Upper lobe of left lung (tissue), 6 donors: Measurements from ENCODE around the gene IRF4. TPM values are rescaled to one million over a fixed set of nuclear protein-coding genes. Genes with fewer than 3 reads are reported as not detected.
A peak's percentile ranks its signal among the peaks of the same experiment; 100 is the strongest.

Experiments used
- ATAC-seq, 2 donors: fragments of 200-7000 bp; cut with Tn5 transposase; one replicate each; pipeline ENCODE4 v1.9.1; 2022; ENCODE audit warnings: mild to moderate bottlenecking in 2 of 2, moderate library complexity in 2 of 2; ENCODE audit not compliant: low FRiP score in 2 of 2
- DNase-seq, 2 donors: peaks; one replicate each; pipeline ENCODE4 v3.0.0-alpha.2; 2019 to 2020
- H3K27ac ChIP-seq, 4 donors: fragments of 200-600 bp; sonication (generic); one replicate each; pipeline ENCODE4 v1.5.1; 2016 to 2019
- H3K27me3 ChIP-seq, 4 donors: fragments of 200-600 bp; sonication (generic); one replicate each; pipeline ENCODE4 v1.5.1; 2017 to 2019
- H3K36me3 ChIP-seq, 4 donors: fragments of 200-600 bp; sonication (generic); one replicate each; pipeline ENCODE4 v1.5.1; 2016 to 2019
- H3K4me1 ChIP-seq, 4 donors: fragments of 200-600 bp; sonication (generic); one replicate each; pipeline ENCODE4 v1.5.1; 2018 to 2019
- H3K4me3 ChIP-seq, 4 donors: fragments of 200-600 bp; sonication (generic); one replicate each; pipeline ENCODE4 v1.5.1; 2017 to 2019; ENCODE audit warnings: mild to moderate bottlenecking in 2 of 4, moderate library complexity in 1 of 4
- H3K9me3 ChIP-seq, 4 donors: fragments of 200-600 bp; sonication (generic); one replicate each; pipeline ENCODE4 v1.5.1; 2018 to 2019
- EP300 ChIP-seq, 4 donors: sonication (generic); formaldehyde crosslinking; IDR thresholded peaks; one replicate each; pipeline ENCODE4 v1.5.1; 2017; ENCODE audit warnings: antibody characterized with exemption in 4 of 4, control low read depth in 2 of 4
- POLR2A ChIP-seq, 4 donors: fragments of 450-650 bp; IDR thresholded peaks; one replicate each; pipeline ENCODE4 v1.5.1; 2016 to 2017; ENCODE audit warnings: antibody characterized with exemption in 4 of 4, mild to moderate bottlenecking in 2 of 4
- POLR2AphosphoS5 ChIP-seq, 2 donors: sonication (generic); formaldehyde crosslinking; IDR thresholded peaks; one replicate each; pipeline ENCODE4 v1.5.1; 2017; ENCODE audit warnings: antibody characterized with exemption in 2 of 2
- WGBS, 2 donors: methylation state at CpG; one replicate each; pipeline ENCODE4 v1.1.5; 2017 to 2018; 5-methylcytosine and 5-hydroxymethylcytosine counted together
- total RNA-seq, 6 donors: library from RNA; depleted of rRNA in 4 of 6; stranded (reverse); fragments of >200 nt in 4 of 6; gene quantifications; one replicate each; pipeline versions ENCODE4 v1.1.0 to v1.2.1, GENCODE V29; 2016 to 2021
- TF ChIP-seq, protein P1 (sequence below), 6 experiments: fragments of 450-650 bp in 4 of 6; fragments of 200-600 bp in 2 of 6; sonication (generic) in 2 of 6; IDR thresholded peaks; one replicate each; pipeline ENCODE4 v1.5.1; 2016 to 2019; ENCODE audit warnings: antibody characterized with exemption in 6 of 6
- donor health status: DM: no; HTN: no; CAD: no; lungs with moderate emphysema.
- donor health status: DM: no; HTN: yes; CAD: no; lungs with severe emphysema.

The IRF4 gene
- total RNA-seq, 6 donors from 2014 or later, result 1.6 to 10.5 (median 5.9) TPM

DNA sequence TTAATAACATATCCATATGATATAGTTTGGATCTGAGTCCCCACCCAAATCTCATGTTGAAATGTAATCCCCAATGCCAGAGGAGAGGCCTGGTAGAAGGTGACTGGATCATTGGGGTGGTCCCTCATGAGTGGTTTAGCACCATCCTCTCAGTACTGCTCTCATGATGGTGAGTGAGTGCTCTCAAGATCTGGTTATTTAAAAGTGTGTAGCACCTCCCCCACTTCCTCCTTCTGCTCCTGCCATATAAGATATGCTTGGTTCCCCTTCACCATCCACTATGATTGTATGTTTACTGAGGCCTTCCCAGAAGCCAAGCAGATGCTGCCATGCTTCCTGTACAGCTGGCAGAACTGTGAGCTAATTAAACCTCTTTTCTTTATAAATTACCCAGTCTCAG is 22.9 kb downstream of the IRF4 start:
- Histone ChIP-seq H3K27me3 (no peaks in the 10 kb centered on the region), H3K4me3 (no peak overlapping the region), H3K36me3 (no peaks in the 10 kb centered on the region), H3K27ac (no peak overlapping the region), H3K9me3 (peaks cover 0 to 13% (median 8%) of the 10 kb centered on the region in 4 donors), H3K4me1 (no peaks in the 10 kb centered on the region)
- ATAC-seq (no peak), DNase-seq (no peak)
- TF ChIP-seq, protein P1, sequence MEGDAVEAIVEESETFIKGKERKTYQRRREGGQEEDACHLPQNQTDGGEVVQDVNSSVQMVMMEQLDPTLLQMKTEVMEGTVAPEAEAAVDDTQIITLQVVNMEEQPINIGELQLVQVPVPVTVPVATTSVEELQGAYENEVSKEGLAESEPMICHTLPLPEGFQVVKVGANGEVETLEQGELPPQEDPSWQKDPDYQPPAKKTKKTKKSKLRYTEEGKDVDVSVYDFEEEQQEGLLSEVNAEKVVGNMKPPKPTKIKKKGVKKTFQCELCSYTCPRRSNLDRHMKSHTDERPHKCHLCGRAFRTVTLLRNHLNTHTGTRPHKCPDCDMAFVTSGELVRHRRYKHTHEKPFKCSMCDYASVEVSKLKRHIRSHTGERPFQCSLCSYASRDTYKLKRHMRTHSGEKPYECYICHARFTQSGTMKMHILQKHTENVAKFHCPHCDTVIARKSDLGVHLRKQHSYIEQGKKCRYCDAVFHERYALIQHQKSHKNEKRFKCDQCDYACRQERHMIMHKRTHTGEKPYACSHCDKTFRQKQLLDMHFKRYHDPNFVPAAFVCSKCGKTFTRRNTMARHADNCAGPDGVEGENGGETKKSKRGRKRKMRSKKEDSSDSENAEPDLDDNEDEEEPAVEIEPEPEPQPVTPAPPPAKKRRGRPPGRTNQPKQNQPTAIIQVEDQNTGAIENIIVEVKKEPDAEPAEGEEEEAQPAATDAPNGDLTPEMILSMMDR (IDR thresholded peaks at IDR 0.05), result no peak
- TF ChIP-seq POLR2AphosphoS5 (IDR thresholded peaks at IDR 0.05) (no peak), POLR2A (IDR thresholded peaks at IDR 0.05) (no peak), EP300 (IDR thresholded peaks at IDR 0.05) (no peak)

DNA sequence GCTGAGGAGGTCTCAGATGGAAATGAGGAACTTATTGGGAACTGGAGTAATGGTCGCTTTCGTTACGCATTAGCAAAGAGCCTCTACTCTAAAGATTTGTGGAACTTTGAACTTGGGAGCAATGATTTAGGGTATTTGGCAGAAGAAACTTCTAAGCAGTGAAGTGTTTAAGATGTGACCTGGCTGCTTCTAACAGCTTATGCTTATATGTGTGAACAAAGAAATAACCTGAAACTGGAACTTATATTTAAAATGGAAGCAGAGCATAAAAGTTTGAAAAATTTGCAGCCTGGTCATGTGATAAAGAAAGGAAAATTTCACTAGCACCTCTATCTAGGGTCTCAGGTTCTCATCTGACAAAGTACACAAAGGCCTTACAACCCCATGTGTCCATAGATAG is 23.5 kb downstream of the IRF4 start:
- no peak for TF ChIP-seq POLR2AphosphoS5 (IDR thresholded peaks at IDR 0.05)
- TF ChIP-seq EP300 (IDR thresholded peaks at IDR 0.05), result no peak
- TF ChIP-seq, protein P1 (IDR thresholded peaks at IDR 0.05), result no peak
- TF ChIP-seq POLR2A (IDR thresholded peaks at IDR 0.05), result no peak
- 95 to 96% methylated on average over 3 of the region's 3 CpGs for WGBS, 2 donors

DNA sequence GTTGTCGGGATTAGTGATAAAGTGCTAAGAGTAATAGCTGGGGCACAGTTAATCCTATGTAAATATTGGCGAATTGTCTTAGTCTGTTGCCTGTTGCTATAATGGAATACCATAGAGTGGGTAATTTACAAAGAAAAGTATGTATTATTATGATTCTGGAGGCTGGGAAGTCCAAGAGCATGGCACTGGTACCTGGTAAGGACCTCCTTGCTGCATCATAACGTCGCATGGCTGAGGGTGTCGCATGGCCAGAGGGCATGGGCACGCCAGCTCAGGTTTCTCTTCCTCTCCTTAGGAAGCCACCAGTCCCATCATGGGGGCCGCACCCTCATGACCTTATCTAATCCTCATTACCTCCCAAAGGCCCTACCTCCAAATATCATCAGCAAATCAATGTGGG is 29.7 kb downstream of the IRF4 start:
- Histone ChIP-seq H3K4me3 (no peak overlapping the region), H3K27me3 (no peaks in the 10 kb centered on the region), H3K4me1 (peaks cover 0 to 3% (median 0%) of the 10 kb centered on the region in 4 donors), H3K36me3 (no peaks in the 10 kb centered on the region), H3K27ac (no peak overlapping the region), H3K9me3 (peaks cover 0 to 7% (median 2%) of the 10 kb centered on the region in 4 donors)
- DNase-seq (no peak), ATAC-seq (no peak)
- TF ChIP-seq POLR2AphosphoS5 (IDR thresholded peaks at IDR 0.05), result no peak
- TF ChIP-seq, protein P1 (IDR thresholded peaks at IDR 0.05), result no peak
- TF ChIP-seq POLR2A (IDR thresholded peaks at IDR 0.05), result no peak
- TF ChIP-seq EP300 (IDR thresholded peaks at IDR 0.05), result no peak
- WGBS, 2 donors, result 95% methylated on average over 7 of the region's 7 CpGs

More for the DNA sequence above, 23.5 kb downstream of the IRF4 start:
- Histone ChIP-seq H3K4me3 (no peak overlapping the region), H3K36me3 (no peaks in the 10 kb centered on the region), H3K9me3 (peaks cover 0 to 13% (median 8%) of the 10 kb centered on the region in 4 donors), H3K27ac (no peak overlapping the region), H3K4me1 (no peaks in the 10 kb centered on the region), H3K27me3 (no peaks in the 10 kb centered on the region)
- no peak for ATAC-seq
- no peak for DNase-seq

DNA sequence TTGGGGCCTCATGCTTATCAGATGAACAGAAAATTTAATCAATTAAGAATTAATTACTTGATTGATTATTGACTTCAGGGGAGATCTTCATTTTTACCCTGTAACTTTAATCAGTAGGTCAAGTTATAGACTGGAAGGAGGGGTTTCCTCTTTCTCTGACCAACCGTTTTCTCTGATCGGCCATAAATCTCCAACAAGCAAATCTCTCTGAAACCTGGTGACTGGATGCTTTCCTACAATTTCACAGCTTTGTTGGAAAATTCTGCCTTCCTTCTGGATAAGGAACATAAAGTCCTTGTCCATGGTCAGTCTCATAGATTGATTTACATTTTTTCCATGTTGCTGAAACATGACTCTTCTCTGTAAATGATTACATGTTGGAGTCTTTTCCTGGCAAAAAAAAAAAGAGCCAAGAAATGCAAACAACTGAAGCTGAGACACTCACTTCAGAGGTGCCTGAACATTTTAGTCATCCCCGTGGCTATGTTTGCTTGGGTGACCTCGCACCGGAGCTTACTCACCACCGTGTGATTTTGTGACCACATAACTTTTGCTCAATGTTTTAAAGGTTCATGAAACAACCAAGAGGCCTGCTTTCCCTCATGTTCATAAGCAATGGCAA is 31.0 kb downstream of the IRF4 start:
- no peak overlapping the region for H3K27ac ChIP-seq
- 41 to 45% methylated on average over 6 of the region's 6 CpGs for WGBS, 2 donors
- TF ChIP-seq, protein P1 (IDR thresholded peaks at IDR 0.05), result no peak
- TF ChIP-seq POLR2A (IDR thresholded peaks at IDR 0.05) (no peak), EP300 (IDR thresholded peaks at IDR 0.05) (peak in 1 of 4 donors; percentile 72), POLR2AphosphoS5 (IDR thresholded peaks at IDR 0.05) (no peak)
- DNase-seq (peak in 1 of 2 donors; percentile 72), ATAC-seq (peak; percentile 76 to 79)
- H3K27me3 ChIP-seq, result no peaks in the 10 kb centered on the region
- H3K4me1 ChIP-seq, result peaks cover 0 to 3% (median 0%) of the 10 kb centered on the region in 4 donors
- H3K4me3 ChIP-seq, result no peak overlapping the region
- H3K36me3 ChIP-seq, result no peaks in the 10 kb centered on the region
- H3K9me3 ChIP-seq, result peaks cover 0 to 7% (median 2%) of the 10 kb centered on the region in 4 donors
